ENCODE data around the gene DNAI1. TPM values are rescaled to one million over a fixed set of nuclear protein-coding genes. Genes with fewer than 3 reads are reported as not detected.

Gene DNAI1
- total and polyA plus RNA-seq, 2 of the 13 experiments (the other 11 are each of a cell fraction or from before 2014, with no cell fraction given): not detected

DNA sequence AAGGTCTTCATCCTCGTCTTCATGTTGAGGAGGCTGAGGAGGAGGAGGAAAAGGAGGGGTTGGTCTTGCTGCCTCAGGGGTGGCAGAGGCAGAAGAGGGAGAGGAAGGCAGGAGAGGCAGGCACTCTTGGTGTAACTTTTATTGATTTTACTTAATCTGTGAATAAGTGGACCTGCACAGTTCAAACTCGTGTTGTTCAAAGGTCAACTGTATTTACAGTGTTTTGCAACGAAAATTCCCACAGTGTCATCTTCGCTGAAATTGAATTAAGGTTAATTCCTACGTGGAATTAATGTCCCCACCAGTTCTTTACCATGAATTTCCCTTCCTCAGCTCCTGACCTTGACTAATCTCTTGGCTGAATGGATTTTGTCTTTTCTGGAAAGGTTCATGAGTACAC lies 85.4 kb downstream of the DNAI1 start (continued):
- TF ChIP-seq CREM (IDR thresholded peaks at IDR 0.05): peak; percentile 2; the same call in 1 of the 2 replicates
- no peak for TF ChIP-seq CREM (CRISPR knock-in tag; IDR thresholded peaks at IDR 0.05)
- peak; percentile 77 for TF ChIP-seq PITX1 (CRISPR knock-in tag; IDR thresholded peaks at IDR 0.05)
- peak; percentile 59; the same call in 1 of the 2 replicates for TF ChIP-seq RXRB (CRISPR knock-in tag; IDR thresholded peaks at IDR 0.05; ENCODE audit: borderline replicate concordance)
- 0 out of 2 replicates have a peak, but pooled peaks have one; percentile 18 for TF ChIP-seq MIER2 (CRISPR knock-in tag; IDR thresholded peaks at IDR 0.05)
- no peak for TF ChIP-seq MXI1 (IDR thresholded peaks at IDR 0.05; ENCODE audit: borderline replicate concordance, low read depth, low read length)
- TF ChIP-seq SOX5 (CRISPR knock-in tag; IDR thresholded peaks at IDR 0.05; ENCODE audit: borderline replicate concordance): peak; percentile 66; the same call in 1 of the 2 replicates
- TF ChIP-seq IRF2 (CRISPR knock-in tag; IDR thresholded peaks at IDR 0.05): peak; percentile 38; the same call in 1 of the 2 replicates
- 0 out of 2 replicates have a peak, but pooled peaks have one; percentile 28 for TF ChIP-seq KAT2B (IDR thresholded peaks at IDR 0.05; ENCODE audit: borderline replicate concordance, low read depth, low read length)
- peak; percentile 39; the same call in 1 of the 2 replicates for TF ChIP-seq NR2C2 (CRISPR knock-in tag; IDR thresholded peaks at IDR 0.05; ENCODE audit: borderline replicate concordance)
- peak; percentile 58; the same call in 1 of the 2 replicates for TF ChIP-seq FOXP1 (IDR thresholded peaks at IDR 0.05)
- TF ChIP-seq FOXP1 (CRISPR knock-in tag; IDR thresholded peaks at IDR 0.05): peak; percentile 68; the same call in 1 of the 2 replicates
- peak in 1 of 2 experiments; percentile 24; a peak in 1 of 4 replicates for TF ChIP-seq KLF16 (CRISPR knock-in tag; IDR thresholded peaks at IDR 0.05)
- peak; percentile 29; the same call in 1 of the 2 replicates for TF ChIP-seq ISL2 (CRISPR knock-in tag; IDR thresholded peaks at IDR 0.05)
- TF ChIP-seq, protein P1, sequence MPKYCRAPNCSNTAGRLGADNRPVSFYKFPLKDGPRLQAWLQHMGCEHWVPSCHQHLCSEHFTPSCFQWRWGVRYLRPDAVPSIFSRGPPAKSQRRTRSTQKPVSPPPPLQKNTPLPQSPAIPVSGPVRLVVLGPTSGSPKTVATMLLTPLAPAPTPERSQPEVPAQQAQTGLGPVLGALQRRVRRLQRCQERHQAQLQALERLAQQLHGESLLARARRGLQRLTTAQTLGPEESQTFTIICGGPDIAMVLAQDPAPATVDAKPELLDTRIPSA (CRISPR knock-in tag; IDR thresholded peaks at IDR 0.05; ENCODE audit: borderline replicate concordance): no peak
- TF ChIP-seq MAX (IDR thresholded peaks at IDR 0.05): 0 out of 2 replicates have a peak, but pooled peaks have one; percentile 30
- TF ChIP-seq GATAD2A (CRISPR knock-in tag; IDR thresholded peaks at IDR 0.05): peak; percentile 88
- peak; percentile 19; the same call in 1 of the 2 replicates for TF ChIP-seq RERE (CRISPR knock-in tag; IDR thresholded peaks at IDR 0.05; ENCODE audit: low read depth)
- TF ChIP-seq SUZ12 (IDR thresholded peaks at IDR 0.05; ENCODE audit: low read depth, low read length): no peak
- 0 out of 2 replicates have a peak, but pooled peaks have one; percentile 36 for TF ChIP-seq SIX4 (CRISPR knock-in tag; IDR thresholded peaks at IDR 0.05)
- TF ChIP-seq CEBPG (CRISPR knock-in tag; IDR thresholded peaks at IDR 0.05): peak; percentile 66

Measured in HepG2 (cell line).